ENCODE results near the gene YIF1A.
A peak's percentile ranks its signal among the peaks of the same experiment; 100 is the strongest.

The YIF1A gene

GRCh38 chr11:66325263-66325671 lies 36.3 kb upstream of the YIF1A start:
- no peak for ATAC-seq (ENCODE audit: insufficient read depth, low read depth)

GRCh38 chr11:66324664-66325063 lies 35.7 kb upstream of the YIF1A start:
- Histone ChIP-seq H3K27me3 (ENCODE audit: insufficient read depth, low read length, poor library complexity) (no peaks in the 10 kb centered on the region), H3K27ac (ENCODE audit: low read length) (no peak overlapping the region), H3K36me3 (ENCODE audit: insufficient read depth, low read length) (no peaks in the 10 kb centered on the region), H3K4me3 (ENCODE audit: low read depth in 1 of 2, low read length in 2 of 2) (no peak overlapping the region), H3K4me1 (ENCODE audit: insufficient read depth, low read length) (peaks cover 37% of the 10 kb centered on the region), H3K9ac (ENCODE audit: low read depth, low read length) (no peak overlapping the region), H3K4me2 (ENCODE audit: insufficient read depth, low read length) (no peak overlapping the region), H2AFZ (ENCODE audit: low read depth, low read length) (no peak overlapping the region), H3K79me2 (ENCODE audit: insufficient read depth, low read length) (no peaks in the 10 kb centered on the region), H4K20me1 (ENCODE audit: insufficient read depth, low read length) (peaks cover 2% of the 10 kb centered on the region; the same call in 1 of the 2 replicates), H3K9me3 (ENCODE audit: insufficient read depth, low read length, severe bottlenecking) (no peaks in the 10 kb centered on the region)
- DNase-seq (no peak), ATAC-seq (ENCODE audit: insufficient read depth, low read depth) (no peak)
- TF ChIP-seq EZH2 (IDR thresholded peaks at IDR 0.05; ENCODE audit: borderline replicate concordance, low read depth, low read length, severe bottlenecking), result no peak
- no peak for TF ChIP-seq CTCF (IDR thresholded peaks at IDR 0.05; ENCODE audit: borderline replicate concordance, extremely low read depth, low read length, poor library complexity, severe bottlenecking)

More at GRCh38 chr11:66325263-66325671, 36.3 kb upstream of the YIF1A start:
- Histone ChIP-seq H2AFZ (ENCODE audit: low read depth, low read length) (no peak overlapping the region), H3K9ac (ENCODE audit: low read depth, low read length) (peak overlapping the region; percentile 49; the same call in 1 of the 2 replicates), H3K4me2 (ENCODE audit: insufficient read depth, low read length) (peak overlapping the region; percentile 52; the same call in 1 of the 2 replicates), H3K4me3 (ENCODE audit: low read depth in 1 of 2, low read length in 2 of 2) (no peak overlapping the region), H3K79me2 (ENCODE audit: insufficient read depth, low read length) (no peaks in the 10 kb centered on the region), H4K20me1 (ENCODE audit: insufficient read depth, low read length) (peaks cover 2% of the 10 kb centered on the region; the same call in 1 of the 2 replicates), H3K9me3 (ENCODE audit: insufficient read depth, low read length, severe bottlenecking) (no peaks in the 10 kb centered on the region), H3K27me3 (ENCODE audit: insufficient read depth, low read length, poor library complexity) (no peaks in the 10 kb centered on the region), H3K27ac (ENCODE audit: low read length) (peak overlapping the region; percentile 92), H3K36me3 (ENCODE audit: insufficient read depth, low read length) (no peaks in the 10 kb centered on the region), H3K4me1 (ENCODE audit: insufficient read depth, low read length) (peaks cover 37% of the 10 kb centered on the region)
- no peak for TF ChIP-seq EZH2 (IDR thresholded peaks at IDR 0.05; ENCODE audit: borderline replicate concordance, low read depth, low read length, severe bottlenecking)
- no peak for TF ChIP-seq CTCF (IDR thresholded peaks at IDR 0.05; ENCODE audit: borderline replicate concordance, extremely low read depth, low read length, poor library complexity, severe bottlenecking)
- peak; percentile 71 for DNase-seq

- Histone ChIP-seq H3K36me3 (ENCODE audit: insufficient read depth, low read length) (no peaks in the 10 kb centered on the region), H4K20me1 (ENCODE audit: insufficient read depth, low read length) (peaks cover 2% of the 10 kb centered on the region; the same call in 1 of the 2 replicates), H3K27ac (ENCODE audit: low read length) (no peak overlapping the region), H3K4me2 (ENCODE audit: insufficient read depth, low read length) (no peak overlapping the region), H3K27me3 (ENCODE audit: insufficient read depth, low read length, poor library complexity) (no peaks in the 10 kb centered on the region), H3K4me3 (ENCODE audit: low read depth in 1 of 2, low read length in 2 of 2) (no peak overlapping the region), H3K9ac (ENCODE audit: low read depth, low read length) (no peak overlapping the region), H3K9me3 (ENCODE audit: insufficient read depth, low read length, severe bottlenecking) (no peaks in the 10 kb centered on the region), H2AFZ (ENCODE audit: low read depth, low read length) (no peak overlapping the region), H3K4me1 (ENCODE audit: insufficient read depth, low read length) (peaks cover 44% of the 10 kb centered on the region), H3K79me2 (ENCODE audit: insufficient read depth, low read length) (no peaks in the 10 kb centered on the region)
- ATAC-seq (ENCODE audit: insufficient read depth, low read depth), result no peak
- DNase-seq, result no peak
- TF ChIP-seq CTCF (IDR thresholded peaks at IDR 0.05; ENCODE audit: borderline replicate concordance, extremely low read depth, low read length, poor library complexity, severe bottlenecking) (no peak), EZH2 (IDR thresholded peaks at IDR 0.05; ENCODE audit: borderline replicate concordance, low read depth, low read length, severe bottlenecking) (no peak)
Observed at GRCh38 chr11:66323684-66324083, 34.7 kb upstream of the YIF1A start.

Data from DND-41 (cell line).